Lower leg skin (tissue), 4 donors: Measurements from ENCODE around the gene SCAMP4. TPM values are rescaled to one million over a fixed set of nuclear protein-coding genes. Genes with fewer than 3 reads are reported as not detected.
A peak's percentile ranks its signal among the peaks of the same experiment; 100 is the strongest.

Experiments used
- DNase-seq, 2 donors: peaks; one replicate each; pipeline ENCODE4 v3.0.0-alpha.2; 2019; ENCODE audit warnings: low spot score in 2 of 2
- H3K4me3 ChIP-seq: fragments of 200-600 bp; sonication (generic); 2 replicates; pipeline ENCODE4 v1.5.1; 2017; ENCODE audit warnings: mild to moderate bottlenecking, low read depth; ENCODE audit not compliant: poor library complexity, severe bottlenecking
- CTCF ChIP-seq, 3 donors: fragments of 450-650 bp; IDR thresholded peaks; one replicate each; pipeline ENCODE4 v1.5.1; 2016; ENCODE audit warnings: antibody characterized with exemption in 3 of 3, mild to moderate bottlenecking in 3 of 3, moderate library complexity in 2 of 3
- POLR2A ChIP-seq, 2 donors: fragments of 450-650 bp; IDR thresholded peaks; one replicate each; pipeline ENCODE4 v1.6.1; 2016 to 2017; ENCODE audit warnings: antibody characterized with exemption in 2 of 2, mild to moderate bottlenecking in 1 of 2, moderate library complexity in 1 of 2
- WGBS, 2 donors: methylation state at CpG; one replicate each; pipeline ENCODE4 v1.1.5; 2018; 5-methylcytosine and 5-hydroxymethylcytosine counted together
- intact Hi-C: fragments of 100-400 bp; cut with DNase I; formaldehyde crosslinking; loops from one replicate; pipeline ENCODE4 v1.15.0; 2023; ENCODE audit warnings: low total_unique reads
- total RNA-seq, 4 donors: library from RNA; depleted of rRNA; stranded (reverse); fragments of >200 nt; gene quantifications; one replicate each; pipeline ENCODE4 v1.1.0, GENCODE V29; 2016

The SCAMP4 gene
- total RNA-seq, 4 donors from 2014 or later = 108 to 119 (median 113) TPM

- WGBS, 2 donors = 87 to 88% methylated on average over 8 of the region's 8 CpGs
These were observed 18.1 kb downstream of the SCAMP4 start for GRCh38 chr19:1923319-1923718.

GRCh38 chr19:1924320-1924961 is 19.2 kb downstream of the SCAMP4 start:
- H3K4me3 ChIP-seq = no peak overlapping the region
- no peak for TF ChIP-seq CTCF (IDR thresholded peaks at IDR 0.05)
- no peak for TF ChIP-seq POLR2A (IDR thresholded peaks at IDR 0.05)
- 93 to 98% methylated on average over 18 to 35 of the region's 35 CpGs for WGBS, 2 donors
- intact Hi-C loops = no loop called here
- DNase-seq = no peak

More at GRCh38 chr19:1923319-1923718, 18.1 kb downstream of the SCAMP4 start:
- TF ChIP-seq POLR2A (IDR thresholded peaks at IDR 0.05) = no peak
- TF ChIP-seq CTCF (IDR thresholded peaks at IDR 0.05) = no peak
- no peak overlapping the region for H3K4me3 ChIP-seq
- DNase-seq = no peak
- intact Hi-C loops = no loop called here

- TF ChIP-seq POLR2A (IDR thresholded peaks at IDR 0.05) (no peak), CTCF (IDR thresholded peaks at IDR 0.05) (no peak)
- H3K4me3 ChIP-seq = no peak overlapping the region
- intact Hi-C loops = loop anchor here (5.0 kb wide), 1 partner anchor 147 kb away; no protein-coding TSS in a partner anchor
- no peak for DNase-seq
- 86 to 90% methylated on average over 16 of the region's 16 CpGs for WGBS, 2 donors
These were observed 20.3 kb downstream of the SCAMP4 start for GRCh38 chr19:1925544-1925943.

- intact Hi-C loops = loop anchor here (5.0 kb wide), 1 partner anchor 143 kb away; no protein-coding TSS in a partner anchor
- no peak overlapping the region for H3K4me3 ChIP-seq
- TF ChIP-seq CTCF (IDR thresholded peaks at IDR 0.05) (peak in 1 of 3 donors; percentile 67), POLR2A (IDR thresholded peaks at IDR 0.05) (no peak)
- WGBS, 2 donors = 11% methylated on average over 40 to 42 of the region's 42 CpGs
- peak; percentile 60 to 94 for DNase-seq
These were observed 24.0 kb downstream of the SCAMP4 start for GRCh38 chr19:1929021-1929742.

- no peak for DNase-seq
- intact Hi-C loops = no loop called here
- no peak overlapping the region for H3K4me3 ChIP-seq
- TF ChIP-seq POLR2A (IDR thresholded peaks at IDR 0.05) (no peak), CTCF (IDR thresholded peaks at IDR 0.05) (no peak)
- 92 to 93% methylated on average over 1 of the region's 1 CpG for WGBS, 2 donors
These were observed 26.2 kb downstream of the SCAMP4 start for GRCh38 chr19:1931445-1931844.
